Measurements from ENCODE around the gene MTM1.

Gene MTM1

DNA sequence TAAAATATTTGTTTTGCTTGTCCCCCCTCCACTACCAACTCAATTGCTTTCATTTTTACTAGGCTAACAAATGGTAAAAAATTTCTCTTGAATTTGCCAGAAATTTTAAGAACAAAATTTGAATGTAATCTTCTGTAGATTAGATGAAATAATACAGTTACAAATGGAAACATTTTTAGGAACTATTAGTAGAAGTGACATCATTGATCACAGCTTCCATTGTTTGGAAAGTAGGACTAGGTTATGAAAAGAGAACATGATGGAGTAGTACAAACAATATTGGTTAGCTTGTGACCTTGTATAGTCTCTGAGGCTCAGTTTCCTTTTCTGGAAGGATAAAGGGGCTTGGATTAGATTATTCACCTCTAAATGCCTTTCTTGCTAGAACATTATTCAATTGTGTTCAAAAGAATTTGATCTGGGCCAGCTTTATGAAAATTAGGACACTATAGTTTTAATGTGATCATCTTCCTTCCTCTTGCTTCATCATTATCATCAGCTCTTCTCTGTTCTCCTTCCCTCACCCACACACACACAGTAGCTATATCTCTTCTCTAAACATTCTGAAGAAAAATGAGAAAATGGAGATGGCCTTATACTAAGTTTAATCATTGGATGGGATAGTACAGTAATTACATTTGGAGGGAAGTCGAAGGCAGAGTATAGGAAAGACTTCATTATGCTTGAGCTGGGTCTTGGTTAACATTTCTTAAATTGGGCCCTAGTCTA is 134.7 kb downstream of the MTM1 start:
- TF ChIP-seq YY1 (IDR thresholded peaks at IDR 0.05; ENCODE audit: low read depth) (no peak), EP300 (IDR thresholded peaks at IDR 0.05; ENCODE audit: borderline replicate concordance) (no peak), CEBPB (IDR thresholded peaks at IDR 0.05) (no peak), TAF1 (IDR thresholded peaks at IDR 0.05; ENCODE audit: low read depth) (no peak), RAD21 (IDR thresholded peaks at IDR 0.05; ENCODE audit: low read depth) (no peak), TCF12 (IDR thresholded peaks at IDR 0.05; ENCODE audit: low read depth) (no peak), ZBTB7A (IDR thresholded peaks at IDR 0.05; ENCODE audit: low read depth) (no peak)
- TF ChIP-seq, protein P1, sequence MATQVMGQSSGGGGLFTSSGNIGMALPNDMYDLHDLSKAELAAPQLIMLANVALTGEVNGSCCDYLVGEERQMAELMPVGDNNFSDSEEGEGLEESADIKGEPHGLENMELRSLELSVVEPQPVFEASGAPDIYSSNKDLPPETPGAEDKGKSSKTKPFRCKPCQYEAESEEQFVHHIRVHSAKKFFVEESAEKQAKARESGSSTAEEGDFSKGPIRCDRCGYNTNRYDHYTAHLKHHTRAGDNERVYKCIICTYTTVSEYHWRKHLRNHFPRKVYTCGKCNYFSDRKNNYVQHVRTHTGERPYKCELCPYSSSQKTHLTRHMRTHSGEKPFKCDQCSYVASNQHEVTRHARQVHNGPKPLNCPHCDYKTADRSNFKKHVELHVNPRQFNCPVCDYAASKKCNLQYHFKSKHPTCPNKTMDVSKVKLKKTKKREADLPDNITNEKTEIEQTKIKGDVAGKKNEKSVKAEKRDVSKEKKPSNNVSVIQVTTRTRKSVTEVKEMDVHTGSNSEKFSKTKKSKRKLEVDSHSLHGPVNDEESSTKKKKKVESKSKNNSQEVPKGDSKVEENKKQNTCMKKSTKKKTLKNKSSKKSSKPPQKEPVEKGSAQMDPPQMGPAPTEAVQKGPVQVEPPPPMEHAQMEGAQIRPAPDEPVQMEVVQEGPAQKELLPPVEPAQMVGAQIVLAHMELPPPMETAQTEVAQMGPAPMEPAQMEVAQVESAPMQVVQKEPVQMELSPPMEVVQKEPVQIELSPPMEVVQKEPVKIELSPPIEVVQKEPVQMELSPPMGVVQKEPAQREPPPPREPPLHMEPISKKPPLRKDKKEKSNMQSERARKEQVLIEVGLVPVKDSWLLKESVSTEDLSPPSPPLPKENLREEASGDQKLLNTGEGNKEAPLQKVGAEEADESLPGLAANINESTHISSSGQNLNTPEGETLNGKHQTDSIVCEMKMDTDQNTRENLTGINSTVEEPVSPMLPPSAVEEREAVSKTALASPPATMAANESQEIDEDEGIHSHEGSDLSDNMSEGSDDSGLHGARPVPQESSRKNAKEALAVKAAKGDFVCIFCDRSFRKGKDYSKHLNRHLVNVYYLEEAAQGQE (IDR thresholded peaks at IDR 0.05; ENCODE audit: low read depth) = no peak
- TF ChIP-seq, protein P2, sequence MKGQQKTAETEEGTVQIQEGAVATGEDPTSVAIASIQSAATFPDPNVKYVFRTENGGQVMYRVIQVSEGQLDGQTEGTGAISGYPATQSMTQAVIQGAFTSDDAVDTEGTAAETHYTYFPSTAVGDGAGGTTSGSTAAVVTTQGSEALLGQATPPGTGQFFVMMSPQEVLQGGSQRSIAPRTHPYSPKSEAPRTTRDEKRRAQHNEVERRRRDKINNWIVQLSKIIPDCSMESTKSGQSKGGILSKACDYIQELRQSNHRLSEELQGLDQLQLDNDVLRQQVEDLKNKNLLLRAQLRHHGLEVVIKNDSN (IDR thresholded peaks at IDR 0.05) = no peak

DNA sequence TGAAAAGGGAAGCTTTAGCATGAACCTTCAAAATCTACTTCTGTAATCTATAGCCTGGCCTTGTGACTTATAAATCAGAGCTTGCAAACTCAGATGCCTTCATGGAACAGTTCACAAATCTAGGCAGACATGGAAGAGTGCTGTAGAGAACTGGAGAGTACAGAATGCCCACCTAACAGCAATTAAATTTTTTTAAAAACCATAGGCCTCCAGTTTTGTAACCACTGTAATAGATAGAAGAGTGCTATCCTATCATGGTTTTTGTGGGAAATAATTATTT is 135.2 kb downstream of the MTM1 start:
- TF ChIP-seq, protein P1 (IDR thresholded peaks at IDR 0.05; ENCODE audit: low read depth) = no peak
- no peak for TF ChIP-seq CREB1 (IDR thresholded peaks at IDR 0.05; ENCODE audit: low read depth)
- no peak for TF ChIP-seq YY1 (IDR thresholded peaks at IDR 0.05; ENCODE audit: low read depth)
- TF ChIP-seq, protein P2 (IDR thresholded peaks at IDR 0.05) = no peak
- no peak for TF ChIP-seq RAD21 (IDR thresholded peaks at IDR 0.05; ENCODE audit: low read depth)
- TF ChIP-seq CEBPB (IDR thresholded peaks at IDR 0.05) = no peak
- TF ChIP-seq NFIC (IDR thresholded peaks at IDR 0.05) = no peak
- TF ChIP-seq, protein P3, sequence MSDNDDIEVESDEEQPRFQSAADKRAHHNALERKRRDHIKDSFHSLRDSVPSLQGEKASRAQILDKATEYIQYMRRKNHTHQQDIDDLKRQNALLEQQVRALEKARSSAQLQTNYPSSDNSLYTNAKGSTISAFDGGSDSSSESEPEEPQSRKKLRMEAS (IDR thresholded peaks at IDR 0.05) = no peak
- no peak for TF ChIP-seq TCF12 (IDR thresholded peaks at IDR 0.05; ENCODE audit: low read depth)
- TF ChIP-seq EP300 (IDR thresholded peaks at IDR 0.05; ENCODE audit: borderline replicate concordance) = no peak
- TF ChIP-seq ZBTB7A (IDR thresholded peaks at IDR 0.05; ENCODE audit: low read depth) = no peak
- TF ChIP-seq FOXM1 (IDR thresholded peaks at IDR 0.05; ENCODE audit: borderline replicate concordance, low read depth) = no peak
- TF ChIP-seq EGR1 (IDR thresholded peaks at IDR 0.05) = no peak
- TF ChIP-seq TAF1 (IDR thresholded peaks at IDR 0.05; ENCODE audit: low read depth) = no peak
- no peak for TF ChIP-seq TEAD4 (IDR thresholded peaks at IDR 0.05)

DNA sequence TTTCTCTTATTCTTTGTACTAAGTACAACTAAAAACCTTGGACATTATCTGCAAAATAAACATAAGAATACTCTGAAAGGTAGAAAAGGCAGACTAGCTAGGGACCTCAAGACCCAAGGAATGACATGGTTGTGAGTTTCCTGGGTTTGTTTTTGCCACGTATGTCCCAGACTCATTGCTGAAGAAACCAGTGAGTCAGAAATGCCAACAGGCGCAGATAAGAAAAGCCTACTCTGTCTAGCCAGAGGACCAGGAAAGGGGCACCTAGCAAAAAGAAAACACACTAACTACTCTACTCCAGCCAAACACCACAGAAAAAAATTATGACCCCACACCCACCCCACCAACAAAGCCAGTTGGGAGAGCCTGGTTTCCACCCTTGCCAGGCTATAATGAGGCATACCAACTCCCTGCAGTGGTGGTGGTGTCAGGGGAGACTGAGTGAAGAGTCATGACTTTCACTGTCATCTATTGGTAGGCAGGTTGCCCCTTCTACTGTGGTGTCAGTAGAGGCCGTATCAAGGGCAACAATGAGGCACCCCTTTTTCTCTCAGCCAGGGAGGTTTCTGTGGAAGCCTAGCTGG is 135.7 kb downstream of the MTM1 start:
- TF ChIP-seq FOXM1 (IDR thresholded peaks at IDR 0.05; ENCODE audit: borderline replicate concordance, low read depth) (no peak), EGR1 (IDR thresholded peaks at IDR 0.05) (no peak), ZBTB7A (IDR thresholded peaks at IDR 0.05; ENCODE audit: low read depth) (no peak), CEBPB (IDR thresholded peaks at IDR 0.05) (no peak), YY1 (IDR thresholded peaks at IDR 0.05; ENCODE audit: low read depth) (no peak)

DNA sequence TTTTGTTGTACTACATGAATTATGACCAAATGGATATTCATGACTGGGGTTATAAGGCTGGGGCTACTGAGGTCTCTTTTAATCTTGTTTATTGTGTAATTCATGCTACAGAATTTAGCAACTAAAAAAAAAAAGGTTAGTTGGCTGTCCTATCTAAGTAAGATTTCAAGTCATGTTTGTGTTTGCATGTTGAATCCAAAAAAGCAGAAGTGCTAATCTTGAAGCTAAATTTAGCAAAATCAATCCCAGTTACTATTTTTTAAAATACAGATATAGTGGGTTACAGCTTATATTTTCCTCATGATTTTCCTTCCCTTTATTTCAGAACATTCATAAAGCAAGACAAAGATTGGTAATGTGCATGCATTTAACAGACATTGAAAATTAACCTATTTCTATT is 144.2 kb downstream of the MTM1 start:
- TF ChIP-seq, protein P2 (IDR thresholded peaks at IDR 0.05) = no peak
- TF ChIP-seq CEBPB (IDR thresholded peaks at IDR 0.05) = no peak

DNA sequence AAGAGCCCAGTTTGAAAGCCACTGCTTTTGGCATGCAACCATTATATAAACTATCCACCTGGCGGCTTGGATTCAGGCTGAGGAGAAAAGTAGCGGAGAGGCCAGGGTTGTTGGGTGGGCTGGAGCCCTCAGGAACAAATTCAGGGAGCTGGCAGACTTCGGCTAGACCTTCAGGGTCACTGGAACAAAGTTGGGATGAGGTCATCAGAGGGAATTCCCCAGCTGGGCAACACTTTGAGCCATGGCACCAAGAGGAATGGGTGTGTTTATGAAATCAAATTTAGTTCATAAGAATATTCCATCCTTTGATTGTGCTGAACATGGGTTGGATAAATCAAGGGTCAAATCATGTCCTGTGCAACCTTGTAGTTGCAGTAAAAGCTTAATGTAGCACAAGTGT is 146.8 kb downstream of the MTM1 start:
- no peak for TF ChIP-seq ZBTB7A (IDR thresholded peaks at IDR 0.05; ENCODE audit: low read depth)
- TF ChIP-seq NFIC (IDR thresholded peaks at IDR 0.05) = no peak
- TF ChIP-seq, protein P2 (IDR thresholded peaks at IDR 0.05) = no peak
- TF ChIP-seq RAD21 (IDR thresholded peaks at IDR 0.05; ENCODE audit: low read depth) = no peak
- TF ChIP-seq, protein P1 (IDR thresholded peaks at IDR 0.05; ENCODE audit: low read depth) = no peak
- TF ChIP-seq TCF12 (IDR thresholded peaks at IDR 0.05; ENCODE audit: low read depth) = no peak
- no peak for TF ChIP-seq TAF1 (IDR thresholded peaks at IDR 0.05; ENCODE audit: low read depth)
- no peak for TF ChIP-seq CREB1 (IDR thresholded peaks at IDR 0.05; ENCODE audit: low read depth)
- no peak for TF ChIP-seq CEBPB (IDR thresholded peaks at IDR 0.05)
- TF ChIP-seq YY1 (IDR thresholded peaks at IDR 0.05; ENCODE audit: low read depth) = no peak
- TF ChIP-seq, protein P3 (IDR thresholded peaks at IDR 0.05) = no peak
- no peak for TF ChIP-seq EP300 (IDR thresholded peaks at IDR 0.05; ENCODE audit: borderline replicate concordance)
- no peak for TF ChIP-seq TEAD4 (IDR thresholded peaks at IDR 0.05)
- no peak for TF ChIP-seq FOXM1 (IDR thresholded peaks at IDR 0.05; ENCODE audit: borderline replicate concordance, low read depth)
- no peak for TF ChIP-seq EGR1 (IDR thresholded peaks at IDR 0.05)

All from Ishikawa (cell line).